ENCODE results near the gene ARMCX2. TPM values are rescaled to one million over a fixed set of nuclear protein-coding genes. Genes with fewer than 3 reads are reported as not detected.

Gene ARMCX2
- total and polyA plus RNA-seq, 2 experiments from 2014 or later = 47.8 to 118 TPM

DNA sequence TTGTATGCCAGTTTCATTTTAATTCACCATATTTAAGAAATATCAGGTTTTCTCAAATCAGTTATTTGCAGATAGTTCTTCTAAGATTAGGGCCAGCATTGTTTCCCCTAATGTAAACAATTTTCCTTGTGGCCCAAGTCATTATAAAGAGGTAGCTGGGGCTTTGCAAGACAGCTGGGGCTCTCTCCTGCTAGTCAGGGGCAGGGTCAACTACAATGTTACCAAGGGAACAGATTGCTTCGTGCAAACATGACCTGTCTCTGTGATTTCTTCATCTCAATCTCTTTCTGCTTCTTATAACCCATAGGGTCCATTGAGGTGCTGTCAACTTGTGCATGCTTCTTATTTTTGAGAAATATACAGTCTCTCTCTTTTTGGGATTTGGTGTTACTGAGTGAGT lies 53.9 kb downstream of the ARMCX2 start (continued):
- TF ChIP-seq, protein P1, sequence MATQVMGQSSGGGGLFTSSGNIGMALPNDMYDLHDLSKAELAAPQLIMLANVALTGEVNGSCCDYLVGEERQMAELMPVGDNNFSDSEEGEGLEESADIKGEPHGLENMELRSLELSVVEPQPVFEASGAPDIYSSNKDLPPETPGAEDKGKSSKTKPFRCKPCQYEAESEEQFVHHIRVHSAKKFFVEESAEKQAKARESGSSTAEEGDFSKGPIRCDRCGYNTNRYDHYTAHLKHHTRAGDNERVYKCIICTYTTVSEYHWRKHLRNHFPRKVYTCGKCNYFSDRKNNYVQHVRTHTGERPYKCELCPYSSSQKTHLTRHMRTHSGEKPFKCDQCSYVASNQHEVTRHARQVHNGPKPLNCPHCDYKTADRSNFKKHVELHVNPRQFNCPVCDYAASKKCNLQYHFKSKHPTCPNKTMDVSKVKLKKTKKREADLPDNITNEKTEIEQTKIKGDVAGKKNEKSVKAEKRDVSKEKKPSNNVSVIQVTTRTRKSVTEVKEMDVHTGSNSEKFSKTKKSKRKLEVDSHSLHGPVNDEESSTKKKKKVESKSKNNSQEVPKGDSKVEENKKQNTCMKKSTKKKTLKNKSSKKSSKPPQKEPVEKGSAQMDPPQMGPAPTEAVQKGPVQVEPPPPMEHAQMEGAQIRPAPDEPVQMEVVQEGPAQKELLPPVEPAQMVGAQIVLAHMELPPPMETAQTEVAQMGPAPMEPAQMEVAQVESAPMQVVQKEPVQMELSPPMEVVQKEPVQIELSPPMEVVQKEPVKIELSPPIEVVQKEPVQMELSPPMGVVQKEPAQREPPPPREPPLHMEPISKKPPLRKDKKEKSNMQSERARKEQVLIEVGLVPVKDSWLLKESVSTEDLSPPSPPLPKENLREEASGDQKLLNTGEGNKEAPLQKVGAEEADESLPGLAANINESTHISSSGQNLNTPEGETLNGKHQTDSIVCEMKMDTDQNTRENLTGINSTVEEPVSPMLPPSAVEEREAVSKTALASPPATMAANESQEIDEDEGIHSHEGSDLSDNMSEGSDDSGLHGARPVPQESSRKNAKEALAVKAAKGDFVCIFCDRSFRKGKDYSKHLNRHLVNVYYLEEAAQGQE (IDR thresholded peaks at IDR 0.05; ENCODE audit: unreplicated experiment) = no peak
- TF ChIP-seq CREB1 (CRISPR knock-in tag; IDR thresholded peaks at IDR 0.05; ENCODE audit: low read depth) (no peak), EZH2phosphoT487 (IDR thresholded peaks at IDR 0.05; ENCODE audit: unreplicated experiment) (no peak), JUNB (IDR thresholded peaks at IDR 0.05; ENCODE audit: unreplicated experiment) (no peak), NANOG (IDR thresholded peaks at IDR 0.05; ENCODE audit: borderline replicate concordance) (no peak)
- TF ChIP-seq, protein P2, sequence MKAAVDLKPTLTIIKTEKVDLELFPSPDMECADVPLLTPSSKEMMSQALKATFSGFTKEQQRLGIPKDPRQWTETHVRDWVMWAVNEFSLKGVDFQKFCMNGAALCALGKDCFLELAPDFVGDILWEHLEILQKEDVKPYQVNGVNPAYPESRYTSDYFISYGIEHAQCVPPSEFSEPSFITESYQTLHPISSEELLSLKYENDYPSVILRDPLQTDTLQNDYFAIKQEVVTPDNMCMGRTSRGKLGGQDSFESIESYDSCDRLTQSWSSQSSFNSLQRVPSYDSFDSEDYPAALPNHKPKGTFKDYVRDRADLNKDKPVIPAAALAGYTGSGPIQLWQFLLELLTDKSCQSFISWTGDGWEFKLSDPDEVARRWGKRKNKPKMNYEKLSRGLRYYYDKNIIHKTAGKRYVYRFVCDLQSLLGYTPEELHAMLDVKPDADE (IDR thresholded peaks at IDR 0.05) = no peak

Small RNA genes within 50 kb of the gene (small RNA-seq; reads per million reads assigned to genes)
- gene RNU6-30P (ENCODE audit: low replicate concordance) = 0.27 reads per million, percentile 8 among the genes with 10 or more reads in this experiment
- gene RNU6-587P (ENCODE audit: low replicate concordance) = not detected

Other genes starting within 250 kb of the ARMCX2 start
- 12.9 and 13.3 TPM in 2 replicates for gene ARMCX4, start 174.4 kb downstream of the ARMCX2 start, total RNA-seq (2014; rRNA removed; shearing (Covaris generic))
- 9.3 and 11.9 TPM in 2 replicates for gene ARMCX4, start 174.4 kb downstream of the ARMCX2 start, polyA plus RNA-seq (2016; fragmentation: Nextera tagmentation; extraction: Ambion mirVana)
- gene ARMCX1, start 109.3 kb downstream of the ARMCX2 start, total RNA-seq (2014; rRNA removed; shearing (Covaris generic)) = 22.9 and 26.9 TPM in 2 replicates
- gene ARMCX1, start 109.3 kb downstream of the ARMCX2 start, polyA plus RNA-seq (2016; fragmentation: Nextera tagmentation; extraction: Ambion mirVana) = 27.9 and 28.0 TPM in 2 replicates
- 21.2 and 23.8 TPM in 2 replicates for gene ARMCX6, start 41.9 kb downstream of the ARMCX2 start, total RNA-seq (2014; rRNA removed; shearing (Covaris generic))
- gene ARMCX6, start 41.9 kb downstream of the ARMCX2 start, polyA plus RNA-seq (2016; fragmentation: Nextera tagmentation; extraction: Ambion mirVana) = 16.0 and 27.0 TPM in 2 replicates
- 16.5 and 17.9 TPM in 2 replicates for gene ARMCX3, start 36.7 kb downstream of the ARMCX2 start, total RNA-seq (2014; rRNA removed; shearing (Covaris generic))
- gene ARMCX3, start 36.7 kb downstream of the ARMCX2 start, polyA plus RNA-seq (2016; fragmentation: Nextera tagmentation; extraction: Ambion mirVana) = 11.8 and 14.4 TPM in 2 replicates

All from GM23338 (cell line).